IPS-18a (cell line): ENCODE measurements around the gene NME7.
"Not testable (repeated sequence)": the region's sequence is repeated elsewhere in the genome, so short reads cannot be mapped to it uniquely, and the experiment has no call there.

Experiments
- H3K27ac ChIP-seq: one replicate; pipeline ENCODE4 v1.5.1; 2013; ENCODE audit warnings: low read length
- H3K27me3 ChIP-seq: one replicate; pipeline ENCODE4 v1.6.1; 2013; ENCODE audit warnings: mild to moderate bottlenecking, low read length; ENCODE audit not compliant: control insufficient read depth, insufficient read depth
- H3K36me3 ChIP-seq: one replicate; pipeline ENCODE4 v1.6.1; 2013; ENCODE audit warnings: low read depth, low read length; ENCODE audit not compliant: control insufficient read depth
- H3K4me1 ChIP-seq: one replicate; pipeline ENCODE4 v1.6.1; 2013; ENCODE audit warnings: low read depth, low read length; ENCODE audit not compliant: control insufficient read depth
- H3K4me3 ChIP-seq: one replicate; pipeline ENCODE4 v1.5.1; 2013; ENCODE audit warnings: low read length
- H3K9ac ChIP-seq: one replicate; pipeline ENCODE4 v1.6.1; 2013; ENCODE audit warnings: mild to moderate bottlenecking, low read length, moderate library complexity
- H3K9me3 ChIP-seq: one replicate; pipeline ENCODE4 v1.6.1; 2013; ENCODE audit warnings: low read depth, low read length; ENCODE audit not compliant: control insufficient read depth

The NME7 gene

DNA sequence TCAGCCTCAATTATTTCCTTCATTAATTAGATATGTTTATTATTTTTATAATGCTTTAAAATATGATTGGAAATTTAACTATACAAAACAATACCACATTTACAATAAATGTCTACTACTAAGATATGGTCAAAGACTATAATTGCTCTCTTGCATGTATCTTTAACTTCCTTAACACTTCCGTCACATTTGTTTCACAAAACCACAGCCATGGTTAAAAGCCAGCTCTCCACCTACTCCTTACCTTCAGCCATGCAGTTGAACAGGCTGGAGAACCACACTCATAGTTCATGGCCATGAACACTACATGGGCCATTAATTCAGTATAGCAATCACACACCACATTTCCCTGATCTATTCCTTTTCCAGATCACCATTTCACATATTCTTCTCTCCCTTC lies 72.2 kb downstream of the NME7 start:
- no peak overlapping the region for H3K27ac ChIP-seq
- H3K36me3 ChIP-seq = no peaks in the 10 kb centered on the region
- H3K27me3 ChIP-seq = no peaks in the 10 kb centered on the region
- no peaks in the 10 kb centered on the region for H3K4me1 ChIP-seq
- no peak overlapping the region for H3K9ac ChIP-seq
- H3K4me3 ChIP-seq = no peak overlapping the region
- no peaks in the 10 kb centered on the region for H3K9me3 ChIP-seq

- Histone ChIP-seq H3K9me3 (no peaks in the 10 kb centered on the region), H3K27me3 (no peaks in the 10 kb centered on the region), H3K36me3 (no peaks in the 10 kb centered on the region), H3K4me1 (peaks cover 18% of the 10 kb centered on the region), H3K9ac (no peak overlapping the region), H3K4me3 (no peak overlapping the region), H3K27ac (no peak overlapping the region)
These were observed 78.6 kb downstream of the NME7 start for GRCh38 chr1:169289016-169289415.

- no peak overlapping the region for H3K9ac ChIP-seq
- no peaks in the 10 kb centered on the region for H3K9me3 ChIP-seq
- no peak overlapping the region for H3K4me3 ChIP-seq
- no peaks in the 10 kb centered on the region for H3K36me3 ChIP-seq
- H3K27ac ChIP-seq = no peak overlapping the region
- peaks cover 18% of the 10 kb centered on the region for H3K4me1 ChIP-seq
- H3K27me3 ChIP-seq = no peaks in the 10 kb centered on the region
These were observed 79.6 kb downstream of the NME7 start for GRCh38 chr1:169288011-169288414.

- Histone ChIP-seq H3K4me1 (peaks cover 18% of the 10 kb centered on the region), H3K9me3 (no peaks in the 10 kb centered on the region), H3K27ac (peak overlapping the region; percentile 31), H3K9ac (no peak overlapping the region), H3K36me3 (no peaks in the 10 kb centered on the region), H3K27me3 (no peaks in the 10 kb centered on the region), H3K4me3 (no peak overlapping the region)
These were observed 80.3 kb downstream of the NME7 start for GRCh38 chr1:169287280-169287679.

GRCh38 chr1:169281562-169281961 lies 86.0 kb downstream of the NME7 start:
- H3K27me3 ChIP-seq, H3K9me3 ChIP-seq, H3K4me3 ChIP-seq, H3K27ac ChIP-seq, H3K36me3 ChIP-seq, H3K9ac ChIP-seq, H3K4me1 ChIP-seq: not testable (repeated sequence)

- H3K36me3 ChIP-seq = no peaks in the 10 kb centered on the region
- no peaks in the 10 kb centered on the region for H3K27me3 ChIP-seq
- no peak overlapping the region for H3K27ac ChIP-seq
- H3K9ac ChIP-seq = no peak overlapping the region
- no peak overlapping the region for H3K4me3 ChIP-seq
- no peaks in the 10 kb centered on the region for H3K4me1 ChIP-seq
- H3K9me3 ChIP-seq = no peaks in the 10 kb centered on the region
These were observed 96.5 kb downstream of the NME7 start for GRCh38 chr1:169271098-169271497.

DNA sequence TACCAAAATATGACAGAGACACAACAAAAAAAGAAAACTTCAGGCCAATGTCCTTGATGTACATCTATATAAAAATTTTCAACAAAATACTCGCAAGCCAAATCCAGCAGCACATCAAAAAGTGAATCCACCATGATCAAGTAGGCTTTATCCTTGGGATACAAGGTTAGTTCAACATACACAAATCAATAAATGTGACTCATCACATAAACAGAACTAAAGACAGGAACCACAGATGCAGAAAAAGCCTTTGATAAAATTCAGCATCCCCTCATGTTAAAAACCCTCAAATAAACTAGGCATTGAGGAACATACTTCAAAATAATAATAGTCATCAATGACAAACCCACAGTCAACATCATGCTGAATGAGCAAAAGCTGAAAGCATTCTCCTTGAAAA lies 101.5 kb downstream of the NME7 start:
- Histone ChIP-seq H3K4me3 (no peak overlapping the region), H3K9me3 (no peaks in the 10 kb centered on the region), H3K27ac (no peak overlapping the region), H3K36me3 (no peaks in the 10 kb centered on the region), H3K27me3 (no peaks in the 10 kb centered on the region), H3K9ac (no peak overlapping the region), H3K4me1 (no peaks in the 10 kb centered on the region)

- Histone ChIP-seq H3K36me3 (no peaks in the 10 kb centered on the region), H3K4me3 (no peak overlapping the region), H3K4me1 (no peaks in the 10 kb centered on the region), H3K27ac (no peak overlapping the region), H3K9me3 (no peaks in the 10 kb centered on the region), H3K9ac (no peak overlapping the region), H3K27me3 (no peaks in the 10 kb centered on the region)
These were observed 104.5 kb downstream of the NME7 start for GRCh38 chr1:169263059-169263458.

DNA sequence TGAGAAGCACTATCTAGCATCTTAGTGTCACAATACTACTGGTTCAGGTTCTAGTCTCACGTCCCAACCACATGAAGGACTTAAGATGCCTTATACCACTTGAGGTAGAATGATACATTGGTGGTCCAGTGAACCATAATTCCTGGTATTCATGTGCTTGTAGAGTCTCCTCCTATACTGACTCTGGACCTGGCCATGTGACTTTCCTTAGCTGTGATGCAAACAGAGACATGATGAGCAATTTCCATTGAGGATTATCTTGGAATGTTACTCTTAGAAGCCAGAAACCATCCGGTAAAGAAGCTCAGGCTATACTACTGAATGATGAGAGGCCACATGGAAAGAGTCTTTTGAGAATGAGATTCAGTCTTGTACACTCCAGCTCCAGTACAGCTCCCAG lies 105.7 kb downstream of the NME7 start:
- H3K4me3 ChIP-seq = no peak overlapping the region
- no peak overlapping the region for H3K27ac ChIP-seq
- H3K36me3 ChIP-seq = no peaks in the 10 kb centered on the region
- no peak overlapping the region for H3K9ac ChIP-seq
- H3K9me3 ChIP-seq = no peaks in the 10 kb centered on the region
- H3K4me1 ChIP-seq = no peaks in the 10 kb centered on the region
- no peaks in the 10 kb centered on the region for H3K27me3 ChIP-seq

GRCh38 chr1:169260478-169261151 lies 107.0 kb downstream of the NME7 start:
- Histone ChIP-seq H3K9ac (no peak overlapping the region), H3K27me3 (no peaks in the 10 kb centered on the region), H3K9me3 (no peaks in the 10 kb centered on the region), H3K4me1 (no peaks in the 10 kb centered on the region), H3K27ac (no peak overlapping the region), H3K36me3 (no peaks in the 10 kb centered on the region), H3K4me3 (no peak overlapping the region)

DNA sequence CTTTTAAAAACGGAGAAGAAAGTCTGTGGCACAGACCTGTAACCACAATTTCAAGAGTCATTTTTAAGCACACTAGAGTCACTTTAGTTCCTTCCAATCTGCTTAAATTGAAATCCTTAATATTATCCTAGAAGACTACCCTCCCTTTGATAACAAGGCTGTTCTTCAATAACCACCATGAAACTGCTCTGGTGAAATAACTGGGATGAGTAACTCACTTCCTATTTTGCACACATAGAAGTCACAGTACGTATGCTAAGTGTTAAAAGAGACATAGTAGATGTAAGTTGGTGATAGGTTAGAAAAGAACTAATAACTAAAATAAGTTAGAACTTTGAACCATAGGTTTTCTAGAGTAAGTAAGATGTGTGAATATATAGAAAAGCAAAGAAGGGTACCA lies 107.8 kb downstream of the NME7 start:
- no peaks in the 10 kb centered on the region for H3K9me3 ChIP-seq
- no peaks in the 10 kb centered on the region for H3K4me1 ChIP-seq
- no peak overlapping the region for H3K4me3 ChIP-seq
- H3K27ac ChIP-seq = no peak overlapping the region
- H3K27me3 ChIP-seq = no peaks in the 10 kb centered on the region
- H3K9ac ChIP-seq = no peak overlapping the region
- no peaks in the 10 kb centered on the region for H3K36me3 ChIP-seq

- H3K4me3 ChIP-seq = no peak overlapping the region
- H3K36me3 ChIP-seq = no peaks in the 10 kb centered on the region
- no peaks in the 10 kb centered on the region for H3K27me3 ChIP-seq
- no peaks in the 10 kb centered on the region for H3K4me1 ChIP-seq
- H3K9me3 ChIP-seq = no peaks in the 10 kb centered on the region
- no peak overlapping the region for H3K9ac ChIP-seq
- H3K27ac ChIP-seq = no peak overlapping the region
These were observed 116.8 kb downstream of the NME7 start for GRCh38 chr1:169250795-169251194.
